K562 (cell line): ENCODE measurements around the gene CST6.

ENCODE experiments used
- ARID3A ChIP-seq: IDR thresholded peaks from 2 replicates; pipeline ENCODE4 v1.6.1; 2012; ENCODE audit warnings: low read depth, low read length, improper control_type of control experiment, borderline replicate concordance
- CUX1 ChIP-seq: fragments of 200-800 bp; sonication (Bioruptor generic); IDR thresholded peaks from 2 replicates; pipeline ENCODE4 v1.6.1; 2016; ENCODE audit warnings: missing genetic modification characterization, missing compliant biosample characterization
- NRF1 ChIP-seq, 2 experiments: fragments of 450-650 bp; IDR thresholded peaks in 1 of 2; conservative IDR thresholded peaks in 1 of 2; 2 replicates each; pipeline ENCODE4 v1.6.1; 2014; ENCODE audit warnings: mild to moderate bottlenecking in 2 of 2
- PATZ1 ChIP-seq: fragments of 250-450 bp; sonication (Bioruptor Pico); IDR thresholded peaks from 2 replicates; pipeline ENCODE4 v1.5.0; 2020; ENCODE audit warnings: mild to moderate bottlenecking, borderline replicate concordance
- POLR2AphosphoS5 ChIP-seq: IDR thresholded peaks from 2 replicates; pipeline ENCODE4 v1.6.1; 2011; ENCODE audit warnings: mild to moderate bottlenecking, low read depth, low read length, moderate library complexity; ENCODE audit not compliant: control insufficient read depth, insufficient read depth
- RFX5 ChIP-seq: IDR thresholded peaks from 2 replicates; pipeline ENCODE4 v1.6.1; 2011; ENCODE audit warnings: low read depth, mild to moderate bottlenecking, improper control_type of control experiment, low read length

GRCh38 chr11:66012371-66012945 is 650 bp downstream of the CST6 start:
- TF ChIP-seq ARID3A: no peak
- TF ChIP-seq RFX5: no peak
- TF ChIP-seq PATZ1: no peak
- TF ChIP-seq CUX1 (CRISPR knock-in tag): no peak
- no peak for TF ChIP-seq NRF1 (conservative IDR thresholded peaks at IDR 0.05 in 1 of 2, IDR thresholded peaks at IDR 0.05 in 1 of 2)
- TF ChIP-seq POLR2AphosphoS5: no peak
